ENCODE results near the gene RSBN1. TPM values are rescaled to one million over a fixed set of nuclear protein-coding genes. Genes with fewer than 3 reads are reported as not detected.
A peak's percentile ranks its signal among the peaks of the same experiment; 100 is the strongest.

The RSBN1 gene
- 10 to 100 TPM; 33.5 to 56.4 (median 38.3) TPM for total RNA-seq

- intact Hi-C loops (cut with DNase I; ENCODE audit: low total_unique reads), result no loop called here
- H3K4me3 ChIP-seq, result peak within 1 kb of the TSS; percentile 96 to 98
- peak; percentile 94 to 96 for TF ChIP-seq POLR2A (IDR thresholded peaks at IDR 0.05)
- TF ChIP-seq CTCF (IDR thresholded peaks at IDR 0.05), result peak; percentile 9 to 50 (median 23)
- H3K27me3 ChIP-seq, result no peaks in the 10 kb centered on the region
- H3K27ac ChIP-seq, result peak within 1 kb of the TSS; percentile 95
- H3K36me3 ChIP-seq, result no peaks in the 10 kb centered on the region
- peak; percentile 99 for DNase-seq
- peaks cover 0 to 5% of the 10 kb centered on the region in 2 donors for H3K4me1 ChIP-seq
- H3K9me3 ChIP-seq, result no peaks in the 10 kb centered on the region
These were observed at the start of gene RSBN1 for GRCh38 chr1:113811888-113812660. TSS of gene RSBN1 (minus strand) at chr1:113812476. CDS start at chr1:113812412, 64 bp downstream.

DNA sequence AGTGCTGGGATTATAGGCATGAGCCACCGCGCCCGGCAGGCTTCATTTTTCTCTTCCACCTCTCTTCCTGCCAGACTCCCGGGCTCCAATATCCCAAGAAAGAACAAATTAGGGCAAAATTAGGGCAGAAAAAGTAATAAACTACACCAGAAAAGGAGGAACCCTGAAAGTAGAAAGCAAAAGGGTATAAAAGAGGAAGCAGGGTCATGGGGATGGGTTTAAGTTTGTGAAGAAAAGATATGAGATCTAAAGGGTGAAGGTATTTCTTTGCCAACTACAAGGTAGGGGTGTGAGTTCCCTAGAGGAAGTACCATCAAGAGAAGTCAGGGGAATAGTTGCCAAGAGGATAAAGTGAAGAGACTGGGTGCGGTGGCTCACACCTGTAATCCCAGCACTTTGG lies 49.4 kb upstream of the RSBN1 start:
- H3K36me3 ChIP-seq, result no peaks in the 10 kb centered on the region
- H3K27ac ChIP-seq, result no peak overlapping the region
- intact Hi-C loops (cut with DNase I; ENCODE audit: low total_unique reads), result no loop called here
- TF ChIP-seq CTCF (IDR thresholded peaks at IDR 0.05) (no peak), POLR2A (IDR thresholded peaks at IDR 0.05) (no peak)
- no peaks in the 10 kb centered on the region for H3K9me3 ChIP-seq
- no peaks in the 10 kb centered on the region for H3K27me3 ChIP-seq
- DNase-seq, result no peak
- no peak overlapping the region for H3K4me3 ChIP-seq
- H3K4me1 ChIP-seq, result no peaks in the 10 kb centered on the region

GRCh38 chr1:113860891-113861290 lies 48.6 kb upstream of the RSBN1 start:
- Histone ChIP-seq H3K27ac (peak overlapping the region in 1 of 2 donors; percentile 2), H3K9me3 (no peaks in the 10 kb centered on the region), H3K4me3 (no peak overlapping the region), H3K36me3 (no peaks in the 10 kb centered on the region), H3K4me1 (no peaks in the 10 kb centered on the region), H3K27me3 (no peaks in the 10 kb centered on the region)
- no peak for DNase-seq
- intact Hi-C loops (cut with DNase I; ENCODE audit: low total_unique reads), result no loop called here
- TF ChIP-seq POLR2A (IDR thresholded peaks at IDR 0.05) (no peak), CTCF (IDR thresholded peaks at IDR 0.05) (no peak)

DNA sequence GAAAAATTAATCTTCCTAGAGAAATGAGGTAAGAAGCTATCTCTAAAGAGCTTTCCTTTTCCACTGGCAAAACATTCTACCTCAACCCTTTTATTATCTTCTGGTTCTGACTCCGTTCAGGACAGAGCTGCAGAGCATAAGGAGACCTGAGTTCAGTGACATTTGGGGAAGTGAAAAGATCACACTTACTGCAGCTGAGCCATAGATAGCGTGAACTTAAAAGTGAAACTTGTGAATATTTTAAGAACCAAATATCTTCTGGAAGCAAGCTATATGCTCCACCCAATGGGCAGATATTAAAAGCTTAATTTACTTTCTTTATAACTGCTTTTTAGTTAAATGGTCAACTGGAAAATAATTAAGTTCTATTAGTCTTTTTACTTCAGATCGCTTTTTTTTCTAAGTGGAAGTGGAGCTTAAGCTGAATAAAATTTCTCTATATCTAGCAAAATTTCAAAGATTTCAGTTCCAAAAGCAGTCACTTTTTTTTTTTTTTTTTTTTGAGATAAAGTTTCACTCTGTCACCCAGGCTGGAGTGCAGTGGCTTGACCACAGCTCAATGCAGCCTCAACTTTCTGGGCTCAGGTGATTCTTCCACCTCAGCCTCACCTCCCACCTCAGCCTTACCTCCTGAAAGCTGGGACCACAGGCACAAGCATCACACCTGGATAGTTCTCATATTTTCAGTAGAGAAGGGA lies 47.4 kb upstream of the RSBN1 start:
- DNase-seq, result no peak
- H3K4me1 ChIP-seq, result no peaks in the 10 kb centered on the region
- H3K36me3 ChIP-seq, result no peaks in the 10 kb centered on the region
- H3K27ac ChIP-seq, result no peak overlapping the region
- no peaks in the 10 kb centered on the region for H3K27me3 ChIP-seq
- H3K4me3 ChIP-seq, result no peak overlapping the region
- H3K9me3 ChIP-seq, result no peaks in the 10 kb centered on the region
- no peak for TF ChIP-seq POLR2A (IDR thresholded peaks at IDR 0.05)
- no peak for TF ChIP-seq CTCF (IDR thresholded peaks at IDR 0.05)
- intact Hi-C loops (cut with DNase I; ENCODE audit: low total_unique reads), result no loop called here

GRCh38 chr1:113858982-113859381 lies 46.7 kb upstream of the RSBN1 start:
- Histone ChIP-seq H3K27me3 (no peaks in the 10 kb centered on the region), H3K27ac (no peak overlapping the region), H3K4me1 (no peaks in the 10 kb centered on the region), H3K36me3 (no peaks in the 10 kb centered on the region), H3K4me3 (no peak overlapping the region), H3K9me3 (no peaks in the 10 kb centered on the region)
- intact Hi-C loops (cut with DNase I; ENCODE audit: low total_unique reads), result no loop called here
- no peak for DNase-seq
- TF ChIP-seq CTCF (IDR thresholded peaks at IDR 0.05) (no peak), POLR2A (IDR thresholded peaks at IDR 0.05) (no peak)
